Activated gamma-delta T cell treated with Interleukin-2 at 50 U/mL for 16 hours (primary cell): ENCODE measurements around the gene ZBTB4.
A peak's percentile ranks its signal among the peaks of the same experiment; 100 is the strongest.
"Not testable (repeated sequence)": the region's sequence is repeated elsewhere in the genome, so short reads cannot be mapped to it uniquely, and the experiment has no call there.

Source experiments
- DNase-seq: peaks from one replicate; pipeline ENCODE4 v3.0.0-alpha.2; 2020

ZBTB4 gene

DNA sequence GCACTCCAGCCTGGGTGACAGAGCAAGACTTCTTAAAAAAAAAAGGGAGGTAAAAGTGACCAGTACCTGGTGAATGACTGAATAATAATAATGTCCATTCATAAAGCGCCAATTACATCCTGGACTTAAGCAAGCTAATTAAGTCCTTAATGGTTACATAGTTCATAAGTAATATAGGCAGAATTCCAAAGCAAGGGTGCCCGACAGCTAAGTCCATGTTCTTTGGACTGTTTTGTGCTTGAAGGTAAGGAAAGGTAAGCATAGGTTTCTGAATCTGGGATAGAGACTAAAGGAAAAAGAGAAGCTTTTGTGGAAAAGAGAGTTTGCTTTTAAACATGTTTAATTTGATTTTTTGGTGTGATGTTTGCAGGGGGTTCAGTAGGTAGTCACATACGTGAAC lies 14.5 kb upstream of the ZBTB4 start:
- DNase-seq, result no peak

DNA sequence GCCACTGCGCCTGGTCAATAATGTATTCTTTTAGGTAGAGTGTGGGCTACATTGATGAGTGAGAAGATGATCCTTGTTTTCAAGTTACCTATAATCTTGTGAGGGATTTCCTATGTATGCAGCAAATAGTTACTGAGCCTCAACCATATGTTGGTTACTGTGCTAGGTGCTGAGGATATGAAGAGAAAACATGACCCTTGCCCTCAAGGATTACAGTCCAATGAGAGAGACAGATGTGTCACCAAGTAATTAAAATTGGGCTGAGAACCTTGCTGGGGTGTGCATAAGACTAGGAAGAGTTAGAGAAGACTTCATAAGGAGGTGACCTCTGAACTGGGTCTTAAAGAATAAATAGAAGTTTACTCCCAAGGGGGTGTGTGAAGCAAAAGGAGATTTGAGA lies 12.2 kb upstream of the ZBTB4 start:
- no peak for DNase-seq

DNA sequence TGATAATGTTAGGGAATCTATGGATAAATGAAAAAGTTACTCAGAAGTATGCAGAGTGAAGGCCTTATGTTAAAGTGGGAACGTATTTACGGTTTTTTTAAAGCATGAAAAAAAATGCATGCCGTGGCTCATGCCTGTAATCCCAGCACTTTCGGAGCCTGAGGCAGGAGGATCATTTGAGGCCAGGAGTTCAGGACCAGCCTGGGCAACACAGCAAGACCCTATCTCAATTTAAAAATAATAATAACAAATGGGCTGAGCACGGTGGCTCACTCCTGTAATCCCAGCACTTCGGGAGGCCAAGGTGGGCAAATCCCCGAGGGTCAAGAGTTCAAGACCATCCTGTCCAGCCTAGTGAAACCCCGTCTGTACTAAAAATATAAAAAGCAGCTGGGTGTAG lies 10.7 kb upstream of the ZBTB4 start:
- DNase-seq, result no peak

DNA sequence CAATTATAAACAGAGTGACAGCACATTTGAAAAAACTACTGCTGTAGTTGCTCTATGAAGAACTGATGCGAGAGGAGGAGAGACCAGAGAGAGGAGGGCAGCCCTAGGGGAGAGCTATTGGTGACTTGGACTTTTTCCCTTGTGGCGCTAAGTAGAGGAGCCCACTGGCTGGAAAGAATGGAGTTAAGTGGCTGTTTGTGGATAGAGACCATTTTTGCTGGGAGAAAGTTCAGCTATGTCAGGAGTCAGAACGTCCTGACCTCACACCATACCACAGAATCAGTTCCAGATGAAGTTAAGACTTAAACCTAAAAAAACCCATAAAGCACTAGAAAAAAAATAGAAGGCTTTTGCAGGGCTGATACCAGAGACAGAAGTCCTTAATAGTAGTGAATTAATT lies 6.8 kb upstream of the ZBTB4 start:
- no peak for DNase-seq

DNA sequence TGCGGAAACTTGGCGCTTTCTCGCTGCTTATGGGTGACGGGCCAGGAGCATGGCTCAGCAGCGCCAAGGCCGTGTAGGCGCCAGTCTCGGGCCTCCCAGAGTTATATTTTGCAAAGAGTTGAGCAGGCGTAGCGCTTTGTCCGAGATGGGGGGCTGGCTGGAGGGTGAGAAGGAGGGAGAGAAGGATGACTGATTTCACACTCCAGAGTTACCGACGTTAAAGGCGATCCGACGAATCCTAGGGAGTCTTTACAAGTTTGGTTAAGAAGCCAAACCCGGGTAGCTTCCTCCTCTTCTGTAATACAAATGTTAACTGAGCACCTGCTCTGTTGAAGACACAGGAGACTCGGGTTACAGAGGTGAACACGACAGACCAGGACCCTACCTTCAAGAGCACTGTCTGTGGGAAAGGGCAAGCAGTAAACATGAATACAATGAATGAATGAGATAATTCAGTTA lies 5.5 kb upstream of the ZBTB4 start:
- DNase-seq, result no peak

DNA sequence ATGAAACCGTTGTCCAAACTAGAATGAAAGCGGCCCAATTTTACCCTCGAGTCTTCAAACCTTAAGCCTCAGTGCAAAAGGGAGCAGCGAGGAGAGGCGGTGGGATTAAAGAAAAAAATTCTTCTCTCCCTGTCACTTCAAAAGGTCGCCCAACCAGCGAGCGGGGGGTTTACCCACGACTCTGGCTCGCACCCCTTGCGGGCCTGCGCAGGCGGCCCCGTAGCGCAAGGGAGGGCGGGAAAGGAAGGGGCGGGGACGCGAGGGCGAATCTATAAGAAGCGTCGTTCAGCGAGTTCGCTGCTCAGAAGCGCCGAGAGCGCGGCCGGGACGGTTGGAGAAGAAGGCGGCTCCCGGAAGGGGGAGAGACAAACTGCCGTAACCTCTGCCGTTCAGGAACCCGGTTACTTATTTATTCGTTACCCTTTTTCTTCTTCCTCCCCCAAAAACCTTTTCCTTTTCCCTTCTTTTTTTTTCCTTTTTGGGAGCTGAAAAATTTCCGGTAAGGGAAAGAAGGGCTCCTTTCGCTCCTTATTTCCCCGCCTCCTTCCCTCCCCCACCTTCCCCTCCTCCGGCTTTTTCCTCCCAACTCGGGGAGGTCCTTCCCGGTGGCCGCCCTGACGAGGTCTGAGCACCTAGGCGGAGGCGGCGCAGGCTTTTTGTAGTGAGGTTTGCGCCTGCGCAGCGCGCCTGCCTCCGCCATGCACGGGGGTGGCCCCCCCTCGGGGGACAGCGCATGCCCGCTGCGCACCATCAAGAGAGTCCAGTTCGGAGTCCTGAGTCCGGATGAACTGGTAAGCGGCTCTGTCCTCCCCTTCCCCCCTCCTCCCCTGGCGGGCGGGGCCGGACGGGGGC lies 4.9 kb upstream of the ZBTB4 start, which contains the start of gene POLR2A:
Gene POLR2A (plus strand): TSS at position 300 of the 852 bp plus-strand sequence.
- peak; percentile 98 for DNase-seq

DNA sequence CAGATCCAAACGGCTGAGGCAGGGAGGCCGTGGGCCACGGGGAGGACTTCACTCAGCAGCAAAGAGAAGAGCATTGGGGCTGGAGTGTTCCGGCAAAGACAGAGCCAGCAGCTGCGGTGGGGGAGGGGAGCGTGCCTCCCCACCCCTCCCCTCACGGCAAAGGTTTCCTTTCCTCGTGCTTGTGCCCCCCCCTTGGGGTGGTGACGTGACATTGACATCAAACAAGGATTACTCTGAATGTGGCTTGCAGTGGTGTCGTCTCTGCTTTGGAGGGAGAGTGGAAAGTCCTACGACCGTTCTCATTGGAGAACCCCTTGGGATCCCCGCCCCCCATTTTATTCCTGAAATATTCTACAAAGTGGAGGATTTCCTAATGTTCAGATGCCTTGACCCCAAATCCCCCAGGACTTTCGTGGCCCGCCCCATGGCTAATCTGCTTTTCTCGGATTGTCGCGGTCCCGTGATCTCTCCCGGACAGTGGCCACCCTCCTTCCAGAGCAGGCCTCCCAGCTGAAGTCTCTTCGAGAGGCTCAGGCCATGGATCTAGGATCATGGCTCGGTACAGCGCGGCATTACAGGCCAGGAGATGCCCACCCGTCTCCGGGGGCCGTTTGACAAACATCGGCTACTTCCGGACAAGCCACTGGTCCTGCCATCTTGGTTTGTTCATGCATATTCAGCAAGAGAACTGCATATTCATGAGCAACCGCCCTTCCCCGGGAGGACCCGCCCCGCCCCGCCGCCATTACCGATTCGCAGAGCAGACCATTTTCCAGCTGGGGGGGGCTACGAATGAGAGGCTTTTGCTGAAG lies 4.0 kb upstream of the ZBTB4 start:
- peak; percentile 97 for DNase-seq

DNA sequence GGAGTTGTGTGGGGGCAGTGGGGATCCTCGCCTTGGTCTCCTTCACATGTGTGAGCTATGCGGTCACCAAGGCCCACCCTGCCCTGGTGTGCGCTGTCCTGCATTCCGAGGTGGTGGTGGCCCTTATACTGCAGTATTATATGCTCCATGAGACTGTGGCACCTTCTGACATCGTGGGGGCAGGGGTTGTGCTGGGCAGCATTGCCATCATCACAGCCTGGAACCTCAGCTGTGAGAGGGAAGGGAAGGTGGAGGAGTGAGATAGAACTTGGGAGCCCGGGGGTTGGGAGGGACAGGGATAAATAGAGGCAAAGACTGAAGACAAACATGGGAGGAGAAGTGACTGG lies 3.3 kb upstream of the ZBTB4 start:
- not testable (repeated sequence) for DNase-seq

DNA sequence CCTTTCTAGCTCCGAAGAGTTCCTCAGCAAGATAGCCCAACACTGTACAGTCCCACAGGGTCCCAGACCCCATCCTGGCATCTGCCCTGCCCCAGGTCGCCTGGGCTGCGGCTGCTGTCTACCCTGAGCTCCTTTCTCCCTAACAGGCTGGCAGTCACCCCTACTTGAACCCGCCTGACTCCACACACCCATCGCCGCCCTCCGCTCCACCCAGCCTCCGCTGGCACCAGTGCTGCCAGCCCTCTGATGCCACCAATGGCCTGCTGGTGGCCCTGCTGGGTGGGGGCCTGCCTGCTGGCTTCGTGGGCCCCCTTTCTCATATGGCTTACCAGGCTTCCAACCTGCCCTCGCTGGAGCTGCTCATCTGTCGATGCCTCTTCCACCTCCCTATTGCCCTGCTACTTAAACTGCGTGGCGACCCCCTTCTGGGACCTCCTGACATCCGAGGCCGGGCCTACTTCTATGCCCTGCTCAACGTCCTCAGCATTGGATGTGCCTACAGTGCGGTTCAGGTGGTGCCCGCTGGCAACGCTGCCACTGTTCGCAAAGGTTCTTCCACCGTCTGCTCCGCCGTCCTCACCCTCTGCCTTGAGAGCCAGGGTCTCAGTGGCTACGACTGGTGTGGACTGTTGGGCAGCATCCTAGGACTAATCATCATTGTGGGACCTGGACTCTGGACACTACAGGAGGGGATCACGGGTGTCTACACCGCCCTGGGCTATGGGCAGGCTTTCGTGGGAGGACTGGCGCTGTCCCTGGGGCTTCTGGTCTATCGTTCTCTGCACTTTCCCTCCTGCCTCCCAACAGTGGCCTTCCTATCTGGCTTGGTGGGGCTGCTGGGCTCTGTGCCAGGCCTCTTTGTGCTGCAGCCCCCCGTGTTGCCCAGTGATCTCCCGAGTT lies 2.7 kb upstream of the ZBTB4 start:
- DNase-seq, result not testable (repeated sequence)

DNA sequence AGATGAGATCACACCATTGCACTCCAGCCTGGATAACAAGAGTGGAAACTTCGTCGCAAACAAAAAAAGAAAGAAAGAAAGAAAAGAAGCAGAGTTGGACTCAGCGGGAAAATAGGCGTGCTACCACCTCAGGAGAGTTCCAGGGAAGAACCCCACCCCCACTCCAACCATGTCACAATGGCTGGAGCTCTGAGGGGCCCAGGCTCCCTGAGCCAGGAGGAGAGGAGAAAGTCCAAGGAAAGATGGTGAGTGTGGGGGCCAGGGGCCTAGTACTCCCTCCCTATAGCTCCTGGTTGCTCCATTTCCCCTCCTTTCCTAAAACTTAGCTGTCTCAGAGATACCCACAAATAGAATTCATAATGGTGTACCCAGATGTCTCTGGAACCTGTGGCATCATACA lies 1.8 kb upstream of the ZBTB4 start, which contains the start of gene SLC35G6:
Gene SLC35G6 (plus strand): TSS at position 172 of the 400 bp plus-strand sequence. CDS start 71 bp downstream, at position 243.
- not testable (repeated sequence) for DNase-seq

DNA sequence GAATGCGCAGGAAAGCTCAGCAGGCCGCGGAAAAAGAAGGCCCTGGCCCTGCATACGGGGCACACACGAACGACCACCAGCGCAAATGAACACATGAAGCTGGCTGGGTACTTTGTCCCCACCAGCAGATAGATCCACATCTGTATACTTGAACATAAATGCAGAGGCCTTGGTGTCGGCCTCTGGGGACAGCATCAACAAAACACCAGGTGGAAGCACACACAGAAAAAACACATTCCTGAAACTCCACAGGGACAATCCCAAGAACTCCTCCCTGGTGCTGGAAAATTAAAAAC lies 606 bp upstream of the ZBTB4 start:
- no peak for DNase-seq

DNA sequence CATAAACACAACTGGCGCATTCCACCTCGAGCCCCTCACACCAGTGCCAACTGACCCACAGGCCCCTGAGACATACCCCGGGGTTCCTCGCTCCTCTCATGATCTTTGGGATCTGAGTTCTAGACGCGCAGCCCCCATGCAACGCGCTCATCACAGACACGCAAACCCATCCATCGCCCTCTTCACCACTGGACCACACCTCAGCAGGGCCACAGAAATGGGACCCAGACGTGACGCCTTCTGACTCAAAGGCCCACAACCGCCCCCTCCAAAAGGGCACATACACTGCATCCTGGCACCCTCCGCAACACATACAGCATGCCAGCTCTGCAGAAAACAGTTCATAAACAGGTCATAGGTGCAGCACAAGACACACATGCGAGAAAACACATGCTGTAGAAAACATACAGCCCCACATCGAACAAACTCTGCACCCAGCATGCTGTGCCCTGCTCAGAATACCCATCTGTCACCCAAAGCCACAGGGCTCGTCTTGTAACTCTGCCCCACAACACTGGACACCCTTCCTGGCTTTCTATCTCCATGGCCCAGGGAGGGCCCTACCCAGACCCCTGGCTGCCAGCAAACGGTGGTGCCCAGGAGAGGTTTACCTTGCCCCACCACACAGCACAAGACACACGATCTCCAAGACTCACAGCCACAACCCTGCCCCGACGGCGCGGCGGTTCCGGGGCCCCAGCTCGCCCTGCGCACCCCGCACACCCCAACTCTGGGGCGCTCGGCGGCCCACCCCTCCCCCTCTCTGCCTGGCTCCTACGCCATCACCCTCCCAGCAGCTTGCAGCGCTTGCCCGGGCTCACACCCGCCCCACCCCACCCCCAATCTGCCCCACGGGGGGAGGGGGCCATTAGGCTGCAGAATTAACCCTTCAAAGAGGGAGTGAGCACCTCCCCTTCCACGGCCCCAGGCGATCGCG lies 887 bp downstream of the ZBTB4 start:
- DNase-seq, result peak; percentile 64

DNA sequence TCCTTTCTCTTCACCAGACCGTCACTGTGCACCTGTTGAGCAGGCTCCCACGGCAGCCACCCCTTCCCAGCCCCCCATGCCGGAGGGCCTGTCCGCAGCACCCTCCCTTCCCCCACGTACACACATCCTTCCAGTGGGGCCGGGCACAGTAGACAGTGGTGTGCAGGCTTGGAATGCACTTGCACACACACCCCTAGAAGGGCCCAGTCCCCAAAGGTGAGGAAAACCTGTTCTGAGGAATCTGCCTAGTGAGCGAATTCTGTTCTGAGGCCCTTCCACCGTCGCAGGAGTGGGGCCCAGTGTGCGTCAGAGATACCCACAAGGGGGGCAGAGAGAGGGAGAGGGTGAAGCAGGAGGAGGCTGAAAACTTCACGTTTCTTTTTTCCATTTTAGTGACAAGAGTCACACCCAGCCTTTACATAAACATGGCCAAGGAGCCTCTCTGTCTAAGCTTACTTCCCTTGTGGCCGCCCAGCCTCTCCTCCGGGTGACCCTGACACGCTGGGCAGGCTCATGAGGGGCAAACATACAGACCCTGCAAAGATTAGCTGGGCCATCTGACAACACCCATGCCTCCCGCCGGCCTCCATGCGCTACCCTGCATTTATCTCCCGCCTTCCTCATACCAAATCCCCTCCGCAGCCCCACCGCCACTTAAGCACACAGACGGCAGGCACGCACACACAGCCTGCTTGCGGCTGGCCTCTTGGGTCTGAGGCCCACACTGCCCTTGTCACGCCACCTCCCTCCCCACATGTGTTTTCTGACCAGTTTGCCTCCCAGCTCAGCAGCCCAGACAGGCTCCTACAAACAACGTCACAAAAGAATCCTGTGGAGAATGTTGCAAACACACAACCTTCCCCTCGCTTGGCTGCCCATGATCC lies 1.8 kb downstream of the ZBTB4 start:
- DNase-seq, result no peak

DNA sequence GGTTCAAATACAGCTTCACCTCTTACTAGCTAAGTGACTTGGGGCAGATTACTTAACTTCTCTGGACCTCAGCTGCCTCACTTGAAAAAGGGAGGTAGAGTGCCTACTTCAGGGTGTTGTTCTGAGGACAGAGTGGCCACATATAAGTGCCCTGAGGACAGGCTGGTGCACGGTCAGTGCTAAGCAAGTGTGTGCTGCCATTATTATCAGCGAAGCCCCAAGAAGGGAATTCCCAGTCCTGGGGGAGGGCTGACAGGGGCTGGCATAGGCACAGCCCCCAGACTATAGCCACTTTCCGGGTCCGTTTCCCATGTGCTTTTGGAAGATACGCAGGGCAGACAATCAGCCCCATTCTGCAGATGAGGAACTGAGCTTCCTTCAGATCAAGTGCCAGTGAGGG lies 2.5 kb downstream of the ZBTB4 start:
- no peak for DNase-seq

DNA sequence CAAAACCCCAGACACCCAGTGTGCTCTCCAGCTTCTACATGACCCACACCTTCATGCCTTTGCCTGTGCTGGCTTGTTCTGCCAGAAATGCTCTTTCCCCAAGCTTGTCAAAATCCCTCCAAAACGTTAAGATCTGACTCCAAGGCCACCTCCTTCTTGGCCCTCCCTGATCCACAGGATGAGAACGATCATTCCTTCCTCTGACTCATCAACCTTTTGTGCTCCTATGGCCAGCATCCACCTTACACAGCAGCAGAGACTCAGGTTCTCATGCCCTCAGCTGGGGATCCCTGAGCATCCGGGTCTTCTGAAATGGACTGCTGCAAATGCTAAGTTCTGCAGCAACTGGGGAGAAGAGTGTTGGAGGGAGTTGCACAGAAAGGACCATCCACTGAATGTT lies 2.9 kb downstream of the ZBTB4 start:
- DNase-seq, result no peak

DNA sequence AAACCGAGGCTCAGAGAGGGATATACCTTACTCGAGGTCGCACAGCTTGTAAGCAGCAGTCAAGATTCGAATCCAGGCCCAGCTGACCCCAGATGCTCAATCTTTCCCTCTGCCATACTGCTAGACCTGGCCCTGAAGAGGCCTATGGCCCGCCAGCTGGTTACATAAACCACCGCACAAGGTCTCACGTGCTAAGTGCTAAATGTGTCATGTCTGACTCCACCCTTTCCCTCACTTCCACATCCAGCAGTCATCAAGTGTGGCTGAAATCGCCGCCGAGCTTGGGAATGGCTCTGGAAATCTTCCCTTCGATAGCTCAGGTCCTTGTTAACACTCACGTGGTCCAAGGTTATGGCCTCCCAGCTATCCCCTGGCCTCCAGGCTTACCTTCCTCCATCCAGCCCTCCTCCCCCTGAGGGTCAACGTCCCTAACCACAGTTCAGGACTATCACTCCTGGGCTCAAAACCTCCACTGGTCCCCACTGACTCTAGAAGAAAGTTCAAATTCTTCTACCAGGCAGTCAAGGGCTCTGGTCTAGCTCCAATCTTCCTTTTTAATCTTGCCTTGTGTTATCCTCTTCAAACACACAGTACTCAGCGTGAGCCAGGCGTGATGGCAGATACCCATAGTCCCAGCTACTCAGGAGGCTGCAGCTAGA lies 3.5 kb downstream of the ZBTB4 start:
- DNase-seq, result no peak

DNA sequence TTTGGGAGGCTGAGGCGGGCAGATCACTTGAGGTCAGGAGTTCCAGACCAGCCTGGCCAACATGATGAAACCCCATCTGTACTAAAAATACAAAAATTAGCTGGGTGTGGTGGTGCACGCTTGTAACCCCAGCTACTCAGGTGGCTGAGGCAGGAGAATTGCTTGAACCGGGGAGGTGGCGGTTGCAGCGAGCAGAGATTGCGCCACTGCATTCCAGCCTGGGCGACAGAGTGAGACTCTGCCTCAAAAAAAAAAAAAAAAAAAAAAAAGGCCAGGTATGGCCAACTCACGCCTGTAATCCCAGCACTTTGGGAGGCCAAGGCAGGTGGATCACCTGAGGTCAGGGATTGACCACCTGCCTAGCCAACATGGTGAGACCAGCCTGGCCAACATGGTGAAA lies 4.7 kb downstream of the ZBTB4 start:
- not testable (repeated sequence) for DNase-seq

DNA sequence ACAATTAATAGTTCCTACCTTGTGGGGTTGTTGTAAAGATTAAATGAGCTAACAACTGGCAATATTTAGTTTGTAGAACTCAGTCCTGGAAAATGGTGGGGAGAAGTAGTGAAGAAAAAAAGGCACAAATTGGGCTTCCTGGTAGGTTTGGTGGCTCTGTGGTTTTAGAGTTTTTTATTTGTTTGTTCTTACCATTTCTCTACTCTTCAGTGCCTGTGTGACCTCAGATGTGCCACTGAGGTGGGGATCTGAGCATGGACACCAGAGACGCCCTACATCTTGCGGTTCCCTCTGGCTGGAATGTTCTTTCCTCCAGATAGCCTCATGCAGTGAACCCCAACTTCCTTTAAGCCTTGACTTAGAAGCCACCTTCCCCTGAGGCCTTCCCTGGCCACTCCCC lies 7.7 kb downstream of the ZBTB4 start:
- no peak for DNase-seq

DNA sequence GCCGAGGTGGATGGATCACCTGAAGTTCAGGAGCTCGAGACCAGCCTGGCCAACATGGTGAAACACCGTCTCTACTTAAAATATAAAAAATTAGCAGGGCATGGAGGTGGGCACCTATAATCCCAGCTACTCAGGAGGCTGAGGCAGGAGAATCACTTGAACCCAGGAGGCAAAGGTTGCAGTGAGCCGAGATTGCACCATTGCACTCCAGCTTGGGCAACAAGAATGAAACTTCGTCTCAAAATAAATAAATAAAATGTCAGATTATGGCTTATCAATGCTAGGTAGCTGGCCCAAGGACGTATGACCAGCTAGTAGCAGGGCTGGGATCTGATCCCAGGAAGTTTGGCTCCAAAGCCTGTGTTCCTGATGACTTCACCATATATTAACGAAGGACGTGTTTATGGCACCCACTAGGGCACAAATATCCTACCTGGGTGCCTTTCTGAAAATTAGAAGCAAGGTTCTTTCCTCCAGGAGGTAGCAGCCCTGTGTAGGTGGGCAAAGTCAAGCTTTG lies 8.9 kb downstream of the ZBTB4 start:
- DNase-seq, result not testable (repeated sequence)

DNA sequence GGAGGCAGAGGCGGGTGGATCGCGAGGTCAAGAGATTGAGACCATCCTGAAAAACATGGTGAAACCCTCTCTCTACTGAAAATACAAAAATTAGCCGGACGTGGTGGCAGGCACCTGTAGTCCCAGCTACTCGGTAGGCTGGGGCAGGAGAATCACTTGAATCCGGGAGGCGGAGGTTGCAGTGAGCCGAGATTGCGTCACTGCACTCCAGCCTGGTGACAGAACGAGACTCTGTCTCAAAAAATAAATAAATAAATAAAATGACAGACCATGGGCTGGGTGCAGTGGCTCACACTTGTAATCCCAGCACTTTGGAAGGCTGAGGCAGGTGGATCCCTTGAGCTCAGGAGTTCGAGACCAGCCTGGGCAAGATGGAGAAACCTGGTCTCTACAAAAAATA lies 9.6 kb downstream of the ZBTB4 start:
- not testable (repeated sequence) for DNase-seq
